Mesodermal cell (in vitro differentiated cells): ENCODE data around the gene CNRIP1.

Experiments
- H3K27ac ChIP-seq: 2 replicates; pipeline ENCODE4 v1.7.0; 2013; ENCODE audit warnings: mild to moderate bottlenecking, low read depth, low read length, moderate library complexity; ENCODE audit not compliant: severe bottlenecking
- H3K36me3 ChIP-seq: 2 replicates; pipeline ENCODE4 v1.7.1; 2013; ENCODE audit warnings: mild to moderate bottlenecking, low read length, moderate library complexity; ENCODE audit not compliant: control insufficient read depth, insufficient read depth
- H3K4me1 ChIP-seq: one replicate; pipeline ENCODE4 v1.7.1; 2013; ENCODE audit warnings: mild to moderate bottlenecking, low read length; ENCODE audit not compliant: insufficient read depth, control insufficient read depth, poor library complexity, severe bottlenecking
- H3K4me3 ChIP-seq: 2 replicates; pipeline ENCODE4 v1.7.0; 2013; ENCODE audit warnings: low read length, control low read depth, mild to moderate bottlenecking; ENCODE audit not compliant: insufficient read depth, poor library complexity, severe bottlenecking; ENCODE audit errors: extremely low read depth
- H3K9me3 ChIP-seq: 2 replicates; pipeline ENCODE4 v1.7.1; 2013; ENCODE audit warnings: mild to moderate bottlenecking, low read length, moderate library complexity; ENCODE audit not compliant: control insufficient read depth
- WGBS, 2 experiments: methylation state at CpG; one replicate each; pipeline ENCODE4 v1.1.5; 2013; ENCODE audit warnings: missing lambda C conversion rate in 2 of 2; ENCODE audit not compliant: insufficient coverage in 2 of 2; 5-methylcytosine and 5-hydroxymethylcytosine counted together

Gene CNRIP1

GRCh38 chr2:68340226-68341061 lies 20.7 kb upstream of the CNRIP1 start:
- Histone ChIP-seq H3K27ac (no peak overlapping the region), H3K4me3 (no peak overlapping the region), H3K4me1 (peaks cover 3% of the 10 kb centered on the region), H3K9me3 (no peaks in the 10 kb centered on the region), H3K36me3 (no peaks in the 10 kb centered on the region)
- WGBS, 2 experiments = 46 to 57% methylated on average over 4 of the region's 5 CpGs

GRCh38 chr2:68336192-68336591 lies 16.4 kb upstream of the CNRIP1 start:
- H3K36me3 ChIP-seq = no peaks in the 10 kb centered on the region
- no peaks in the 10 kb centered on the region for H3K9me3 ChIP-seq
- no CpG with 5 or more reads among the region's 1 CpG for WGBS, 2 experiments
- H3K4me3 ChIP-seq = no peak overlapping the region
- no peak overlapping the region for H3K27ac ChIP-seq
- H3K4me1 ChIP-seq = no peaks in the 10 kb centered on the region

- Histone ChIP-seq H3K4me1 (no peaks in the 10 kb centered on the region), H3K4me3 (no peak overlapping the region), H3K36me3 (no peaks in the 10 kb centered on the region), H3K9me3 (no peaks in the 10 kb centered on the region), H3K27ac (no peak overlapping the region)
- no CpG with 5 or more reads among the region's 3 CpGs for WGBS, 2 experiments
Observed at GRCh38 chr2:68333931-68334330, 14.2 kb upstream of the CNRIP1 start.

GRCh38 chr2:68333009-68333408 lies 13.3 kb upstream of the CNRIP1 start:
- WGBS, 2 experiments = 95 to 100% methylated on average over 3 of the region's 8 CpGs

GRCh38 chr2:68330691-68331090 lies 10.9 kb upstream of the CNRIP1 start:
- 100% methylated on average over 1 of the region's 2 CpGs; no CpG with 5 or more reads in 1 of the 2 experiments for WGBS, 2 experiments
- Histone ChIP-seq H3K36me3 (no peaks in the 10 kb centered on the region), H3K4me1 (no peaks in the 10 kb centered on the region), H3K4me3 (no peak overlapping the region), H3K9me3 (no peaks in the 10 kb centered on the region), H3K27ac (no peak overlapping the region)

More at GRCh38 chr2:68333009-68333408, 13.3 kb upstream of the CNRIP1 start:
- Histone ChIP-seq H3K27ac (no peak overlapping the region), H3K9me3 (no peaks in the 10 kb centered on the region), H3K36me3 (no peaks in the 10 kb centered on the region), H3K4me1 (no peaks in the 10 kb centered on the region), H3K4me3 (no peak overlapping the region)

GRCh38 chr2:68328901-68329300 lies 9.2 kb upstream of the CNRIP1 start:
- Histone ChIP-seq H3K4me1 (no peaks in the 10 kb centered on the region), H3K9me3 (no peaks in the 10 kb centered on the region), H3K36me3 (no peaks in the 10 kb centered on the region), H3K4me3 (no peak overlapping the region), H3K27ac (no peak overlapping the region)
- WGBS, 2 experiments = 65 to 71% methylated on average over 5 of the region's 5 CpGs

GRCh38 chr2:68325056-68325455 lies 5.3 kb upstream of the CNRIP1 start:
- H3K36me3 ChIP-seq = no peaks in the 10 kb centered on the region
- H3K4me1 ChIP-seq = no peaks in the 10 kb centered on the region
- no peak overlapping the region for H3K27ac ChIP-seq
- H3K9me3 ChIP-seq = no peaks in the 10 kb centered on the region
- 80 to 92% methylated on average over 2 to 3 of the region's 3 CpGs for WGBS, 2 experiments
- H3K4me3 ChIP-seq = no peak overlapping the region

GRCh38 chr2:68320118-68320641 lies 431 bp upstream of the CNRIP1 start:
- Histone ChIP-seq H3K9me3 (no peaks in the 10 kb centered on the region), H3K27ac (no peak overlapping the region), H3K4me1 (peaks cover 5% of the 10 kb centered on the region), H3K4me3 (peak overlapping the region; percentile 53), H3K36me3 (peaks cover 8% of the 10 kb centered on the region)
- WGBS, 2 experiments = 10 to 14% methylated on average over 7 to 8 of the region's 11 CpGs

- no peaks in the 10 kb centered on the region for H3K9me3 ChIP-seq
- peaks cover 5% of the 10 kb centered on the region for H3K4me1 ChIP-seq
- no peak overlapping the region for H3K27ac ChIP-seq
- 0 to 4% methylated on average over 12 to 20 of the region's 27 CpGs for WGBS, 2 experiments
- peaks cover 8% of the 10 kb centered on the region for H3K36me3 ChIP-seq
- H3K4me3 ChIP-seq = peak overlapping the region; percentile 53
Observed at GRCh38 chr2:68318914-68319397, 793 bp downstream of the CNRIP1 start.

- Histone ChIP-seq H3K4me1 (peaks cover 5% of the 10 kb centered on the region), H3K36me3 (peaks cover 8% of the 10 kb centered on the region), H3K9me3 (no peaks in the 10 kb centered on the region), H3K27ac (no peak overlapping the region), H3K4me3 (peak overlapping the region; percentile 53)
- 31 to 33% methylated on average over 15 of the region's 27 CpGs for WGBS, 2 experiments
Observed at GRCh38 chr2:68317971-68318913, 1.5 kb downstream of the CNRIP1 start.
